AG04449 (cell line): Measurements from ENCODE around the gene RNF114.

Experiments
- CTCF ChIA-PET: fragments of 350-600 bp; formaldehyde crosslinking; extraction: SDS; loops from one replicate; lab custom pipeline; 2021; ENCODE audit warnings: antibody characterized with exemption; lab: Yijun Ruan, JAX
- POLR2A ChIA-PET: fragments of 400-600, 350-600 bp; formaldehyde crosslinking; extraction: SDS; loops from one replicate; lab custom pipeline; 2020; ENCODE audit warnings: antibody characterized with exemption, inconsistent platforms; lab: Yijun Ruan, JAX
- DNase-seq: peaks from one replicate; pipeline ENCODE4 v3.0.0-alpha.2; 2010; ENCODE audit warnings: low read depth, low spot score
- H3K4me3 ChIP-seq: 2 replicates; pipeline ENCODE4 v1.5.1; 2011; ENCODE audit warnings: low read depth, mild to moderate bottlenecking, control low read depth, low read length
- TF ChIP-seq, protein P1 (sequence below): IDR thresholded peaks from one replicate; pipeline ENCODE4 v1.5.1; 2011; ENCODE audit warnings: mild to moderate bottlenecking, moderate library complexity, low read length, control low read depth, inconsistent platforms; ENCODE audit not compliant: insufficient read depth; ENCODE audit errors: missing control alignments

RNF114 gene

DNA sequence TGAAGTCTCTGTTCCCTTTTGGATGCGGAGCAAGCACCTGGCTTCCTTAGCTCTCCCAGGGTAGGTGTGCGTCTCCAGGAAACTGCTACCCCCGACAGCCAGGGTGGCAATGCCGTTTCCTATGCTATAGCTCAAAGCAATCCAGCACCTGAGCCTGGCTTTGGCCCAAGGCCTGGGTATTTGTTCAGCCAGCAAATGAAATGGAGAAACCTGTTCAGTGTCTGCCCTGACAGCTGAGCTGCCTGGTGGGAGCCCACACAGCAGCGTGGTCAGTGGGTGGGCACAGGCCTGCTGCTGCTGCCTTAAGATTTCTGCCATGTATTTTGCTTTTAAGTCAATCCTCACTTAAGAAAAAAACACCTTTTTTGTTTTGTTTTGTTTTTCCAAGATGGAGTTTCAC, 34.6 kb upstream of the RNF114 start:
- TF ChIP-seq, protein P1, sequence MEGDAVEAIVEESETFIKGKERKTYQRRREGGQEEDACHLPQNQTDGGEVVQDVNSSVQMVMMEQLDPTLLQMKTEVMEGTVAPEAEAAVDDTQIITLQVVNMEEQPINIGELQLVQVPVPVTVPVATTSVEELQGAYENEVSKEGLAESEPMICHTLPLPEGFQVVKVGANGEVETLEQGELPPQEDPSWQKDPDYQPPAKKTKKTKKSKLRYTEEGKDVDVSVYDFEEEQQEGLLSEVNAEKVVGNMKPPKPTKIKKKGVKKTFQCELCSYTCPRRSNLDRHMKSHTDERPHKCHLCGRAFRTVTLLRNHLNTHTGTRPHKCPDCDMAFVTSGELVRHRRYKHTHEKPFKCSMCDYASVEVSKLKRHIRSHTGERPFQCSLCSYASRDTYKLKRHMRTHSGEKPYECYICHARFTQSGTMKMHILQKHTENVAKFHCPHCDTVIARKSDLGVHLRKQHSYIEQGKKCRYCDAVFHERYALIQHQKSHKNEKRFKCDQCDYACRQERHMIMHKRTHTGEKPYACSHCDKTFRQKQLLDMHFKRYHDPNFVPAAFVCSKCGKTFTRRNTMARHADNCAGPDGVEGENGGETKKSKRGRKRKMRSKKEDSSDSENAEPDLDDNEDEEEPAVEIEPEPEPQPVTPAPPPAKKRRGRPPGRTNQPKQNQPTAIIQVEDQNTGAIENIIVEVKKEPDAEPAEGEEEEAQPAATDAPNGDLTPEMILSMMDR: no peak
- ChIA-PET CTCF (interaction anchor here (0.7 to 16.4 kb wide), 5 partner anchors 9 to 360 kb away, joined by 3 to 158 read pairs (median 3); partner anchors contain the start of gene RNF114), POLR2A (no interaction called here)
- DNase-seq: no peak
- H3K4me3 ChIP-seq: no peak overlapping the region

DNA sequence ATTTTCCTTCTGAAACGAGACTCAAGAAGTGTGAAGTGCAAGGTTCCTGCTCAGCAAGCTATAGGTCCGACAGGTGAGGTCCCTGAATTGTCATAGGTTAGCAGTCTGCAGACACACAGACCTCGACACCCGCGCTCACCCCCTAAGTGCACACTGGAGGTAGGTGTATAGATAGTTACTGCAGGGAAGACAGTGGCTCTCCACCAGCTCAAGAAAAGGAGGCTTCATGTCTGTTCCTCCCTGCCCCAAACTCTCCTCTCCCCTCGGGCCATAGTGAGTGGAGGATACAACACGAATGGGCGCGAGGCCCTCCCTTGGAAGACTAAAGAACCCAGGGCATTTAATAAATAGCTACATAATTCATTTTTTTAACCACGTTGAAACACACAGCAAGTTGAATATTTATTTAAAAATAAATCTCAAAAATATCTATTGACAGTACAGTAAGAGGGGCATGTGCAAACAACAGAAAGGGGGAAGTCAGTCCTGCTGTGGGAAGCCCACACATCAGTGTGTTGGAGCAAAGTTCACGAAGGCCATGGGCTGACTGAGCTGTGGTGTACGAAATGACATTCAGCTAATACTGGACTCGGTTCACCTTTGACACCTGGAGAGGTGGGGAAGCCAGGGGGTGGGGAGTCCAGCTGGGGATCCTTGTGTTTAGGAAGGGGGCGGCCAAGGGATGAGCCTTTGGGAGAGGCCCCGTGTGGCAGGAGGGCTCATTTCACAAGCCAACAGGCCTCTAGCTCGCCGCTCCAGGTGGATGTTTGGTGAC, 31.6 kb upstream of the RNF114 start:
- DNase-seq: no peak
- H3K4me3 ChIP-seq: no peak overlapping the region
- POLR2A ChIA-PET: no interaction called here
- TF ChIP-seq, protein P1: no peak
- CTCF ChIA-PET: interaction anchor here (0.9 to 16.4 kb wide), 6 partner anchors 9 to 361 kb away, joined by 3 to 158 read pairs (median 4); partner anchors contain the start of gene SPATA2

DNA sequence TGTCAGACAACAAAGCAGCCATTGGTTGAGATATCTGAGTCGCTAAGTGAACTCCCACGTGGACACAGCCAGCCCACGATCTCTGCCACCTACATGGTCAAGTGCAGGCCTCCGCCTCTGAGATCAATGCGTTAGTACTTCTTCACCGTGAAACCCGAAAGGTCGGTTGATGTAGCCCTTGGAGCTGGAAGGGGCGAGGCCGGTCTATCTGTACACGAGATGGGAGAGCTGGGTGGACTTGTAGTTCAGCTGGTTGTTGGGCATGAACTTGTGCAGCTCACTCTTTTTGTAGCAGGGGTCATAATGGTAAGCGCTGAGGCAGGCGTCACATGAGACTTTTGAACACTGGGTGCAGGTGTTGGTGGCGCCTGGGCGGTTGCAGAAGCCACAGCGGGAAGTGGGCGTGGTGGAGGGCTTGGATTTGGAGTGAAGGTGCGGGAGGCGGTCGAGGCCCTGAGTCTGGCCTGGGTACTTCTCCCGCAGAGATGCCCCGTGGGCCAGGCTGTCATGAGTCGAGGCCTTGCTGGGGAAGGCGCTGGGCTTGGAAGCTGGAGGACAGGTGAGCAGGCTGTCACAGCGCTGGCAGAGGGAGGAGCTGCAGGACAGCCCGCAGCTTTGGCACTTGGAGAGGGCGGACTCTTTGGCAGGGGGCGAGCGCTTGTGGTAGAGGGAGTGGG, 30.6 kb upstream of the RNF114 start:
- TF ChIP-seq, protein P1: no peak
- POLR2A ChIA-PET: no interaction called here
- CTCF ChIA-PET: interaction anchor here (3.6 to 16.4 kb wide), 2 partner anchors 8 to 16 kb away, joined by 20 to 158 read pairs; partner anchors contain the start of gene SPATA2
- no peak for DNase-seq
- no peak overlapping the region for H3K4me3 ChIP-seq

DNA sequence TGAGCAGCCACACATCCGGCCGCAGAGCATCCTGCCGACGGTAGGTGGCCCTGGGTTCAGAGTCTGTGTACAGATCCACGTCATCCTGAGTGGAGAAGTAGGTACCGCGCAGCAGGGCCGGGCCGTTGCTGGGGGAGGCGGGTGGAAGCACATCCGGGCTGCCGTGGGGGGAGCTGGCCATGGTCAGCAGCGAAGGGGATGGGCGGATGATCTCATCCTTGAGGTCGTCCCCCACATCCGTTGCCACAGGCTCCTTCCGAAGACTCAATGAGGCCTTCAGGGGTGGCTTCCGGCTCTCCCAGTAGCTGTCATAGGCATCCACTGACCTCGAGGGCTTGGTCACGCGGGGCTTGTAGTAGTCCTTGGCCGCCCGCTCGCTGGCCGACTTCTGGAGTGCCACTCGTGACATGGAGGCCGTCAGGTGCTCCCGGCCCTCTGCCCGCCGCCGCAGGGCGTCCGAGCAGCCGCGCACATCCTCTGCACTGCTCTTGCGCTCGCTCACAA, 30.0 kb upstream of the RNF114 start:
- POLR2A ChIA-PET: interaction anchor here (0.7 to 1.1 kb wide), 2 partner anchors 8 to 10 kb away, joined by 3 to 6 read pairs; no protein-coding TSS in a partner anchor

DNA sequence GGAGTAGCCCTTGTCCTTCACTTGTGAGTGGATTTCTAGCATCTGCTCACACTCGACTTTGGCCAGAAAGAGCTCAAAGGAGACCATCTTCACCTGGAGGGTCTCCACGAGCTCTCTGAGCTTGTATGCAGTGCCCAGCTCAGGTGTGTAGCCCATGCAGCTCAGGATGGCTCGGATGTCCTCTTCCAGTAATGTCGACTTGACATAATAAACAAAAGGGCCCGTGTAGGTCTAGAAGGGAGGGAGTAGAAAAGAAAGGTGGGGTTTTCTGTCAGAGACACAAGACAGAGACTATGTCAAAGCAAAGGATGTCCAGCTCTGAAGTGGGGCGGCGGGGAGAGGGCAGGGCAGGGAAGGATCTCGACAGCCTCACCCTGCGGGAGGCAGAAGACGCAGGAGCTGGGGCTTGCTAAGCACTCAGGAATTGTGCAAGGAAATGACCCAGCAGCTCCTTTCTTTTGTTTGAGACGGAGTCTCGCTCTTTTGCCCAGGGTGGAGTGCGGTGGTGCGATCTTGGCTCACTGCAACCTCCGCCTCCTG, 29.5 kb upstream of the RNF114 start:
- no peak for DNase-seq
- ChIA-PET CTCF (interaction anchor here (0.8 to 16.4 kb wide), 2 partner anchors 17 to 165 kb away, joined by 3 to 158 read pairs; no protein-coding TSS in a partner anchor), POLR2A (interaction anchor here (0.7 to 1.1 kb wide), 2 partner anchors 8 to 9 kb away, joined by 3 to 6 read pairs; no protein-coding TSS in a partner anchor)
- TF ChIP-seq, protein P1: no peak
- no peak overlapping the region for H3K4me3 ChIP-seq

More for the DNA sequence above, 30.0 kb upstream of the RNF114 start:
- CTCF ChIA-PET: interaction anchor here (0.8 to 16.4 kb wide), 2 partner anchors 16 to 165 kb away, joined by 3 to 158 read pairs; no protein-coding TSS in a partner anchor
- no peak for DNase-seq
- H3K4me3 ChIP-seq: no peak overlapping the region
- TF ChIP-seq, protein P1: no peak
